ENCODE results near the gene ZP1. TPM values are rescaled to one million over a fixed set of nuclear protein-coding genes. Genes with fewer than 3 reads are reported as not detected.

The ZP1 gene, protein sequence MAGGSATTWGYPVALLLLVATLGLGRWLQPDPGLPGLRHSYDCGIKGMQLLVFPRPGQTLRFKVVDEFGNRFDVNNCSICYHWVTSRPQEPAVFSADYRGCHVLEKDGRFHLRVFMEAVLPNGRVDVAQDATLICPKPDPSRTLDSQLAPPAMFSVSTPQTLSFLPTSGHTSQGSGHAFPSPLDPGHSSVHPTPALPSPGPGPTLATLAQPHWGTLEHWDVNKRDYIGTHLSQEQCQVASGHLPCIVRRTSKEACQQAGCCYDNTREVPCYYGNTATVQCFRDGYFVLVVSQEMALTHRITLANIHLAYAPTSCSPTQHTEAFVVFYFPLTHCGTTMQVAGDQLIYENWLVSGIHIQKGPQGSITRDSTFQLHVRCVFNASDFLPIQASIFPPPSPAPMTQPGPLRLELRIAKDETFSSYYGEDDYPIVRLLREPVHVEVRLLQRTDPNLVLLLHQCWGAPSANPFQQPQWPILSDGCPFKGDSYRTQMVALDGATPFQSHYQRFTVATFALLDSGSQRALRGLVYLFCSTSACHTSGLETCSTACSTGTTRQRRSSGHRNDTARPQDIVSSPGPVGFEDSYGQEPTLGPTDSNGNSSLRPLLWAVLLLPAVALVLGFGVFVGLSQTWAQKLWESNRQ
- total RNA-seq: not detected in 2 replicates

DNA sequence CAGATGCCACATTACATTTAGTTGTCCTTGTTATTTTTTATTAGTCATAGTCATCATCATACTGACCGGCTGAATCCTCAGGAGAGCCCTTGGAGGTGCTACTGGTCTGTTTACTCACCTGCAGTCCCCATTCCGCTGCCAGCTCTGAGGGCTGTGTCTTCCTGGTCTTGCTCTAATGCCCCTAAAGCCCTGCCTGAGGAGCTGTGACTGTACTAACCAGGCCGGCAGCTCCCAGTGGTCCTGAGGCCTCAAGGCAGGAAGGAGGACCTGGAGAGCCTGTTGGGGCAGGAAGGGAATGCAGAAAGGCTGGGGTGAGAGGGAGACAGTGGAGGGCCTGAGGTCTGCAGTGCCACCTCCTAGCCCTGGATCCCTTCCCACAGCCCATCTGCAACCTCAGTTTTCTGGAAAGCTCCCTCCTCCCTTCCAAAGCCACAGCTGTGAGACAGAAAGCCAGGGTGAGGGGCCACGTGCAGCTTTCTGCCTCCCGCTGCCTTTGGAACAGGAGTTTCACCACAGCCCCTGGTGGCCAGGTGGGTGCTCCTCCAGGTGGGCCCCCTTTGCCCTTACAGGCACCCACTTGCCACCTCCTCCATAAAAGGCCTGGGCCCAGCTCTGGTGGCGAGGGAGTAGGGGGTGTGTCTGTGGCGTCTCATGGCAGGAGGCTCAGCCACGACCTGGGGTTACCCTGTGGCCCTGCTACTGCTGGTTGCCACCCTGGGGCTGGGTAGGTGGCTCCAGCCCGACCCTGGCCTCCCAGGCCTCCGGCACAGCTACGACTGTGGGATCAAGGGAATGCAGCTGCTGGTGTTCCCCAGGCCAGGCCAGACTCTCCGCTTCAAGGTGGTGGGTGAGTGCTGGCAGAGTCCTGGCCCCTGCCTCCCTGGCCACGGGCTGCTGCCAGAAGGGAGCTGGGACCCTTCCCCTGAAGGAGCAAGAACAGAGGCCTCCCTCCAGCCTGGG, at the start of gene ZP1:
TSS of gene ZP1 (plus strand) at position 632 of the 960 bp plus-strand sequence. CDS start at position 652, 20 bp downstream.

DNA sequence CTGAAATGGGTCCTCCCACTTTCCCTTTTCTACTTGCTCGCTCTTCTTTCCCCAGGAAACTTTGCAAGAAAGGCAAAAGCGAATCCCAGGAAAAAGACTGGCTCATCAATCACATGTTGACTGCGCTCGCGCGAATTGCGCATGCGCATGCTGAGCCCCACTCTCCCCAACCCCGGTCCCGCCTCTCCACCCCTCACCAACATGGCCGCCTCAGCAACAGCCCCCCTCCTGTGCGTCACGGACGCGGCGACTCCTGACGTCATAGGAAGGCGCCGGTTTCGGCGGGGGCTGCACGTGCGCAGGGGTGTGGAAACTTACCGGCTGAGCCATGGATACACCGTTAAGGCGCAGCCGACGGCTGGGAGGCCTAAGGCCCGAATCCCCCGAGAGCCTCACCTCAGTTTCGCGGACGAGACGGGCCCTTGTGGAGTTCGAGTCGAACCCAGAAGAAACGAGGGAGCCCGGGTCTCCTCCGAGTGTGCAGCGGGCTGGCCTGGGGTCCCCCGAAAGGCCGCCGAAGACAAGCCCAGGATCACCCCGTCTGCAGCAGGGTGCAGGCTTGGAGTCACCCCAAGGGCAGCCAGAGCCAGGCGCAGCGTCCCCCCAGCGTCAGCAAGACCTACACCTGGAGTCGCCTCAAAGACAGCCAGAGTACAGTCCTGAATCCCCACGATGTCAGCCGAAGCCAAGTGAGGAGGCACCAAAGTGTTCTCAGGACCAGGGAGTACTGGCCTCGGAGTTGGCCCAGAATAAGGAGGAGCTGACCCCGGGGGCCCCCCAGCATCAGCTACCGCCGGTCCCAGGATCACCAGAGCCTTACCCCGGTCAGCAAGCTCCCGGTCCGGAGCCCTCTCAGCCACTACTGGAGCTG, 25.3 kb upstream of the ZP1 start, which contains the start of gene CCDC86:
TSS of gene CCDC86 (plus strand) at position 317 of the 871 bp plus-strand sequence. CDS start at position 329, 12 bp downstream.

GRCh38 chr11:60855726-60856633, 11.4 kb upstream of the ZP1 start, which contains the start of gene PTGDR2:
PTGDR2 (minus strand) TSS chr11:60855950; CDS start chr11:60853722, 2,228 bp downstream.

GRCh38 chr11:60906132-60906972, 39.0 kb downstream of the ZP1 start, which contains the start of gene PRPF19:
PRPF19 (minus strand) TSS chr11:60906585; CDS start chr11:60906382, 203 bp downstream.

GRCh38 chr11:60913793-60914632, 46.7 kb downstream of the ZP1 start, which contains the start of gene TMEM109:
TMEM109 (plus strand) TSS chr11:60914158; CDS start chr11:60919694, 5,536 bp downstream.

GRCh38 chr11:60924110-60924905, 57.0 kb downstream of the ZP1 start, which contains the start of gene TMEM132A:
TMEM132A (plus strand) TSS chr11:60924460; CDS start chr11:60924634, 174 bp downstream.

Other genes with a start within 250 kb of the ZP1 start
- gene MS4A8, start 167.9 kb upstream of the ZP1 start, total RNA-seq: not detected in 2 replicates
- not detected in 2 replicates for gene MS4A18, start 142.8 kb upstream of the ZP1 start, total RNA-seq
- 0.09 TPM in 1 of 2 replicates, not detected in the other for gene MS4A15, start 110.7 kb upstream of the ZP1 start, total RNA-seq
- not detected in 2 replicates for gene MS4A10, start 82.2 kb upstream of the ZP1 start, total RNA-seq
- 6.4 and 13.7 TPM in 2 replicates for gene CCDC86, start 25.4 kb upstream of the ZP1 start, total RNA-seq
- gene PTGDR2, start 11.6 kb upstream of the ZP1 start, total RNA-seq: under 0.01 TPM in 1 of 2 replicates, not detected in the other
- 49.7 and 61.8 TPM in 2 replicates for gene PRPF19, start 39.0 kb downstream of the ZP1 start, total RNA-seq
- gene TMEM109, start 46.6 kb downstream of the ZP1 start, total RNA-seq: 78.5 and 86.1 TPM in 2 replicates
- gene TMEM132A, start 56.9 kb downstream of the ZP1 start, total RNA-seq: 61.3 and 76.5 TPM in 2 replicates
- gene SLC15A3, start 84.6 kb downstream of the ZP1 start, total RNA-seq: 5.1 and 10.3 TPM in 2 replicates
- not detected in 2 replicates for gene CD6, start 104.1 kb downstream of the ZP1 start, total RNA-seq
- gene CD5, start 234.9 kb downstream of the ZP1 start, total RNA-seq: not detected in 2 replicates